Osteoblast (primary cell): ENCODE data around the gene SALL3. TPM values are rescaled to one million over a fixed set of nuclear protein-coding genes. Genes with fewer than 3 reads are reported as not detected.
A peak's percentile ranks its signal among the peaks of the same experiment; 100 is the strongest.
"Not testable (repeated sequence)": the region's sequence is repeated elsewhere in the genome, so short reads cannot be mapped to it uniquely, and the experiment has no call there.

Experiments used
- DNase-seq: peaks from one replicate; pipeline ENCODE4 v3.0.0; 2011; ENCODE audit warnings: low spot score, mixed read lengths; ENCODE audit not compliant: insufficient read length; ENCODE audit errors: missing footprints
- H2AFZ ChIP-seq: 2 replicates; pipeline ENCODE4 v1.6.0; 2011; ENCODE audit warnings: mild to moderate bottlenecking, low read length
- H3K27ac ChIP-seq: 2 replicates; pipeline ENCODE4 v1.5.1; 2011; ENCODE audit warnings: mild to moderate bottlenecking, low read depth, low read length, moderate library complexity
- H3K27me3 ChIP-seq: 2 replicates; pipeline ENCODE4 v1.6.0; 2012; ENCODE audit warnings: mild to moderate bottlenecking, control low read depth, inconsistent platforms, low read length, moderate library complexity; ENCODE audit not compliant: insufficient read depth
- H3K36me3 ChIP-seq: 2 replicates; pipeline ENCODE4 v1.5.1; 2011; ENCODE audit warnings: mild to moderate bottlenecking, low read length, control low read depth, moderate library complexity; ENCODE audit not compliant: insufficient read depth
- H3K4me1 ChIP-seq: 2 replicates; pipeline ENCODE4 v1.5.1; 2011; ENCODE audit warnings: mild to moderate bottlenecking, low read length, control low read depth, moderate library complexity; ENCODE audit not compliant: insufficient read depth
- H3K4me2 ChIP-seq: 2 replicates; pipeline ENCODE4 v1.6.0; 2011; ENCODE audit warnings: mild to moderate bottlenecking, low read length; ENCODE audit not compliant: insufficient read depth
- H3K4me3 ChIP-seq: fragments of 200-600 bp; sonication (generic); 3 replicates; pipeline ENCODE4 v1.5.1; 2012; ENCODE audit warnings: mild to moderate bottlenecking, low read length, inconsistent platforms; ENCODE audit not compliant: insufficient read depth
- H3K79me2 ChIP-seq: 2 replicates; pipeline ENCODE4 v1.6.0; 2012; ENCODE audit warnings: mild to moderate bottlenecking, low read length, control low read depth, inconsistent platforms; ENCODE audit not compliant: insufficient read depth
- H3K9me3 ChIP-seq: 2 replicates; pipeline ENCODE4 v1.5.1; 2011; ENCODE audit warnings: low read depth, low read length, control low read depth
- H4K20me1 ChIP-seq: 2 replicates; pipeline ENCODE4 v1.6.0; 2012; ENCODE audit warnings: mild to moderate bottlenecking, low read length, control low read depth; ENCODE audit not compliant: insufficient read depth
- total RNA-seq: library from RNA; depleted of rRNA; stranded (reverse); fragments of >200 nt; gene quantifications from 2 replicates; pipeline ENCODE4 v1.2.3, GENCODE V29; 2012
- TF ChIP-seq, protein P1 (sequence below): IDR thresholded peaks from 2 replicates; pipeline ENCODE4 v1.5.1; 2011; ENCODE audit warnings: mild to moderate bottlenecking, low read depth, low read length, moderate library complexity; ENCODE audit errors: extremely low read depth

SALL3 gene
- total RNA-seq, 1 donor = not detected

DNA sequence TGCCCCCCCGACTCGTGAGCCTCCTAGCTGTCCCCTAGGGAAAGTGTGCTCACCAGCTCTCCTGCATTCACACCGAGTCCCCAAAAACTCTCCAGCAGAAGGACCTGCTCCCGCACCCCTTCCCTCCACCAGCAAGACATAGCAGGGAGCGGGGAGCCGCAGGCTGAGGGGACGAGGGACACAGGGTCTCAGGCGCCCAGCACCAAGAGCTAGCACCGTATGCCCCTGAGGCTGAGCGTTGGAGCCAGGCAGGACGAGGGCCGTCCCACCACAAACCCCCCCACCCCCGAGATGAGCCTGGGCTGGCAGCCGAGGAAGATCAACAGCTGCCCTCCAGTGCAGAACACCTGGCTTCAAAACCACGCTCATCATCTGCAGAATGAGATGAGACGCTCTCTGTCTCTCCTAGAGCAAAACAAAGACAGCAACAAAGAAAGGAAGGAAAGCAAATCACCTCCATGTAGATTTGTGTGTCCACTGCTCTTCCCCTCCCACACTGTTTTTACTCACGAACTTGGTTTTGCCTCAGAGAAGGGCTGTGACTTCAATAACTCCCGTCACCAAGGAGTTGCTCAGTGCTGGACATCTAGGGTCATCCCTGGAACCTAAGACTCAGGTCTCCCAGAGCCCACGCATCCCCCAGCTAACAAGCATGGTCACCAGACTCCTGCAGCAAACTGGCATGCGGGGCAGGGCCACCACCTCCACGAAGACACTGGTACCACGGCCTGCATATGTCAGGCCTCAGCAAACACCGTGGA, 39.7 kb upstream of the SALL3 start:
- H3K4me1 ChIP-seq = no peaks in the 10 kb centered on the region
- no peak overlapping the region for H3K27ac ChIP-seq
- H3K79me2 ChIP-seq = no peaks in the 10 kb centered on the region
- no peak overlapping the region for H3K4me3 ChIP-seq
- H3K9me3 ChIP-seq = no peaks in the 10 kb centered on the region
- no peaks in the 10 kb centered on the region for H4K20me1 ChIP-seq
- TF ChIP-seq, protein P1, sequence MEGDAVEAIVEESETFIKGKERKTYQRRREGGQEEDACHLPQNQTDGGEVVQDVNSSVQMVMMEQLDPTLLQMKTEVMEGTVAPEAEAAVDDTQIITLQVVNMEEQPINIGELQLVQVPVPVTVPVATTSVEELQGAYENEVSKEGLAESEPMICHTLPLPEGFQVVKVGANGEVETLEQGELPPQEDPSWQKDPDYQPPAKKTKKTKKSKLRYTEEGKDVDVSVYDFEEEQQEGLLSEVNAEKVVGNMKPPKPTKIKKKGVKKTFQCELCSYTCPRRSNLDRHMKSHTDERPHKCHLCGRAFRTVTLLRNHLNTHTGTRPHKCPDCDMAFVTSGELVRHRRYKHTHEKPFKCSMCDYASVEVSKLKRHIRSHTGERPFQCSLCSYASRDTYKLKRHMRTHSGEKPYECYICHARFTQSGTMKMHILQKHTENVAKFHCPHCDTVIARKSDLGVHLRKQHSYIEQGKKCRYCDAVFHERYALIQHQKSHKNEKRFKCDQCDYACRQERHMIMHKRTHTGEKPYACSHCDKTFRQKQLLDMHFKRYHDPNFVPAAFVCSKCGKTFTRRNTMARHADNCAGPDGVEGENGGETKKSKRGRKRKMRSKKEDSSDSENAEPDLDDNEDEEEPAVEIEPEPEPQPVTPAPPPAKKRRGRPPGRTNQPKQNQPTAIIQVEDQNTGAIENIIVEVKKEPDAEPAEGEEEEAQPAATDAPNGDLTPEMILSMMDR = no peak
- no peaks in the 10 kb centered on the region for H3K36me3 ChIP-seq
- H2AFZ ChIP-seq = no peak overlapping the region
- no peak overlapping the region for H3K4me2 ChIP-seq
- no peaks in the 10 kb centered on the region for H3K27me3 ChIP-seq
- peak; percentile 34 for DNase-seq

DNA sequence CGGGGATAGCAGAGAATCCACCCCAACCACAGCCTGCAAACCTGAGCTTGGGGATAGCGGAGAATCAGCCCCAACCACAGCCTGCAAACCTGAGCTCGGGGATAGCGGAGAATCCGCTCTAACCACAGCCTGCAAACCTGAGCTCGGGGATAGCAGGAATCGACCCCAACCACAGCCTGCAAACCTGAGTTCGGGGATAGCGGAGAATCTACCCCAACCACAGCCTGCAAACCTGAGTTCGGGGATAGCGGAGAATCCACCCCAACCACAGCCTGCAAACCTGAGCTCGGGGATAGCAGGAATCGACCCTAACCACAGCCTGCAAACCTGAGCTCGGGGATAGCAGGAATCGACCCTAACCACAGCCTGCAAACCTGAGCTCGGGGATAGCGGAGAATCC, 37.4 kb upstream of the SALL3 start:
- not testable (repeated sequence) for H3K4me1 ChIP-seq, DNase-seq, H3K27ac ChIP-seq, H3K9me3 ChIP-seq, H3K36me3 ChIP-seq, H4K20me1 ChIP-seq, H3K4me3 ChIP-seq, H2AFZ ChIP-seq, H3K27me3 ChIP-seq, H3K79me2 ChIP-seq, H3K4me2 ChIP-seq

DNA sequence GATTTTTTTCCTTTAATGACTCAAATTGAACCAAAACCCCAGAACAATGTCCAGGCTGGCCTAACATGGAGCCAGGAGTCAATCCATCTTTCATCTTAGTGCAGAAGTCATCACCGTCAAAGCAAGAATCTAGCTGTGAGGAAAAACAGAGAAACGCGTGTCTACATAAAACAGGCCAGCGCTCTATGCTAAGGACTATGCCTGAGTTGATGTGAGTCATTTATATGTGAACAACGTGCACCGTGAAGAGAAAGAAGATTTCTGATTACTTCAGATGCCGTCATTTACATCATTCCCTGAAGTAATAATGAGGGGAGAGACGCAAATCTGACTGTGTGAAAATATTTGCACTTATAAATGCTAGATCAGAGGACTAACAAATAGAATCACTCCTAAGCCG, 34.0 kb upstream of the SALL3 start:
- H3K27me3 ChIP-seq = no peaks in the 10 kb centered on the region
- H3K9me3 ChIP-seq = no peaks in the 10 kb centered on the region
- H3K4me1 ChIP-seq = no peaks in the 10 kb centered on the region
- H2AFZ ChIP-seq = no peak overlapping the region
- H3K79me2 ChIP-seq = no peaks in the 10 kb centered on the region
- no peak for DNase-seq
- H3K27ac ChIP-seq = no peak overlapping the region
- no peaks in the 10 kb centered on the region for H4K20me1 ChIP-seq
- H3K4me2 ChIP-seq = no peak overlapping the region
- TF ChIP-seq, protein P1 = no peak
- no peaks in the 10 kb centered on the region for H3K36me3 ChIP-seq
- no peak overlapping the region for H3K4me3 ChIP-seq

DNA sequence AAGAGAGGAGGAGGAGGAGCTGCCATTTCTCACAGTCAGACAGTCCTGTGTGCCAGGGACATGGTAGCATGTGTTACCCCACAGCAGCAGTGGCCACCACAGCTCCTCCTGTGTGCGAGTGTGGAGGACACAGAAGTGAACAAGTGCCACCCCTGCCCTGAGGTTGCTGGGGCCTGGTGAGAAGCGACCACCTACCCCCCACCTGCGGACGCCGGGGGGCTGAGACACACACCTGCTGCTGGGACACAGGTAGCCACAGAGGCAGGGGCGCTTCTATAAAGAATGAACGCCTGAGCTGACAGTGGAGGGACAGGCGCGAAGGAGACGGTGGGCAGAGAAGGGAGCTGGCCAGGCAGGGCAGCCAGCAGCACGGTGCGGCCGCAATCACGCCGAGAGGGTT, 32.3 kb upstream of the SALL3 start:
- Histone ChIP-seq H3K36me3 (no peaks in the 10 kb centered on the region), H3K9me3 (no peaks in the 10 kb centered on the region), H3K4me1 (no peaks in the 10 kb centered on the region), H4K20me1 (no peaks in the 10 kb centered on the region), H2AFZ (no peak overlapping the region), H3K4me2 (no peak overlapping the region), H3K79me2 (no peaks in the 10 kb centered on the region), H3K4me3 (no peak overlapping the region), H3K27me3 (no peaks in the 10 kb centered on the region), H3K27ac (no peak overlapping the region)
- no peak for DNase-seq
- TF ChIP-seq, protein P1 = no peak
